GM23248 (cell line): ENCODE measurements around the gene PSMC3IP.
"Not testable (repeated sequence)": the region's sequence is repeated elsewhere in the genome, so short reads cannot be mapped to it uniquely, and the experiment has no call there.

Experiments
- EZH2 ChIP-seq: fragments of 200-600 bp; sonication (generic); IDR thresholded peaks from 2 replicates; pipeline ENCODE4 v1.6.1; 2018; ENCODE audit warnings: antibody characterized with exemption, mild to moderate bottlenecking; ENCODE audit not compliant: insufficient read depth, poor library complexity, severe bottlenecking
- EZH2phosphoT487 ChIP-seq: fragments of 200-600 bp; sonication (generic); IDR thresholded peaks from 2 replicates; pipeline ENCODE4 v1.6.1; 2018; ENCODE audit warnings: antibody characterized with exemption, moderate library complexity, mild to moderate bottlenecking, low read depth; ENCODE audit not compliant: insufficient read depth

DNA sequence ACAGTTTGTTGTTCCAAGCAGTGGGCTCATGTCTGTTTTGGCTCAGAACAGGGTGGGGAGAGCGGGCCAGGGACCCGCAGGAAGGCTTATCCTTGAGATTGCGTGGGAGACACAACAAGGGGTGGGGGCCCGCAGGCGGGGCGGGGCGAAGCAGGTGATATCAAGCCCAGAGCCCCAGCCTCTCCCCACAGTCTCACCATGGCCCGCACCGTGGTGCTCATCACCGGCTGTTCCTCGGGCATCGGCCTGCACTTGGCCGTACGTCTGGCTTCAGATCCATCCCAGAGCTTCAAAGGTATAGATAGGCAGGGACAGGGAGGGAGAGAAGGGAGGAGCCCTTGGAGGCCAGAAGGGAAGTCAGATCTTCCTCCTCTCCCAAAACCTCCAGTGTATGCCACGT, 24.8 kb downstream of the PSMC3IP start, which contains the start of gene HSD17B1:
- TF ChIP-seq EZH2, EZH2phosphoT487: not testable (repeated sequence)
